Stimulated activated CD8-positive, alpha-beta memory T cell treated with anti-CD3 and anti-CD28 coated beads, Interleukin-4, amount 100 ng/mL, for 1 hour (primary cell): ENCODE results near the gene EPHB1.

ENCODE experiments used
- DNase-seq, 2 donors: peaks; one replicate each; pipeline ENCODE4 v3.0.0-alpha.2; 2020; ENCODE audit warnings: low read depth in 2 of 2, low spot score in 1 of 2

Gene EPHB1

GRCh38 chr3:134807189-134807588 is 12.1 kb downstream of the EPHB1 start:
- no peak for DNase-seq

- no peak for DNase-seq
These were observed 13.8 kb downstream of the EPHB1 start for GRCh38 chr3:134808835-134809234.

GRCh38 chr3:134809427-134810051 is 14.5 kb downstream of the EPHB1 start:
- no peak for DNase-seq

- DNase-seq: no peak
These were observed 15.0 kb downstream of the EPHB1 start for GRCh38 chr3:134810052-134810435.

GRCh38 chr3:134810850-134811249 is 15.8 kb downstream of the EPHB1 start:
- DNase-seq: no peak

GRCh38 chr3:134813618-134814017 is 18.6 kb downstream of the EPHB1 start:
- DNase-seq: no peak

- no peak for DNase-seq
These were observed 20.5 kb downstream of the EPHB1 start for GRCh38 chr3:134815519-134815918.

- no peak for DNase-seq
These were observed 21.6 kb downstream of the EPHB1 start for GRCh38 chr3:134816623-134817022.

GRCh38 chr3:134817297-134817696 is 22.2 kb downstream of the EPHB1 start:
- no peak for DNase-seq

GRCh38 chr3:134820994-134821393 is 25.9 kb downstream of the EPHB1 start:
- no peak for DNase-seq

- DNase-seq: no peak
These were observed 27.0 kb downstream of the EPHB1 start for GRCh38 chr3:134822090-134822489.

GRCh38 chr3:134823679-134824078 is 28.6 kb downstream of the EPHB1 start:
- no peak for DNase-seq

- no peak for DNase-seq
These were observed 29.7 kb downstream of the EPHB1 start for GRCh38 chr3:134824791-134825190.

GRCh38 chr3:134827213-134827612 is 32.2 kb downstream of the EPHB1 start:
- DNase-seq: no peak

- no peak for DNase-seq
These were observed 34.7 kb downstream of the EPHB1 start for GRCh38 chr3:134829721-134830120.

GRCh38 chr3:134832585-134832984 is 37.5 kb downstream of the EPHB1 start:
- no peak for DNase-seq

- no peak for DNase-seq
These were observed 38.5 kb downstream of the EPHB1 start for GRCh38 chr3:134833453-134834163.

- DNase-seq: no peak
These were observed 41.9 kb downstream of the EPHB1 start for GRCh38 chr3:134836921-134837320.

GRCh38 chr3:134838599-134838998 is 43.5 kb downstream of the EPHB1 start:
- no peak for DNase-seq

GRCh38 chr3:134839422-134839821 is 44.4 kb downstream of the EPHB1 start:
- DNase-seq: no peak

GRCh38 chr3:134839990-134840389 is 44.9 kb downstream of the EPHB1 start:
- no peak for DNase-seq

GRCh38 chr3:134840459-134840858 is 45.4 kb downstream of the EPHB1 start:
- no peak for DNase-seq

- no peak for DNase-seq
These were observed 51.0 kb downstream of the EPHB1 start for GRCh38 chr3:134846084-134846483.
